ENCODE measurements around the gene NT5M.

Gene NT5M

DNA sequence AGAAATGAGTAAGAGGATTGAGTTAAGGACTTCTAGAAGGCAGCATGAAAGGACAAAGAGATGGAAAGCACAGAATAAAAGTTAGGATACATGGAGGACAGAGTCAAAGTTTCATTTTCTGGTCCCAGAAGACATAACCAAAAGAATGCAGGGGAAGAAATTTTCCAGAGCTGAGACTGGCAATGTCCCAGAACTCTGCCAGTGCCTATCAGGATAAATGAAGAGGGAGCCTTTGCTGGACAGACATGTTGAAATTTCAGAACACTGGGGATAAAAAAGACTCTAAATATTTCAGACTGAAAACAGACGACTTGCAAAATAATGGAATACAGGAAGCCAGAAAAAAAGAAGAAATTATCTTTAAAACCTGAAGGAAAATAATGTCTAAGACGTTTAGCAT is 55.7 kb downstream of the NT5M start:
- peaks cover 9% of the 10 kb centered on the region for H3K4me1 Mint-ChIP-seq
- TF ChIP-seq CTCF (IDR thresholded peaks at IDR 0.05) = no peak
- peaks cover 31% of the 10 kb centered on the region for H3K9me3 Mint-ChIP-seq
- peaks cover 9% of the 10 kb centered on the region for H3K36me3 Mint-ChIP-seq (ENCODE audit: low read depth)
- no peak overlapping the region for H3K27ac Mint-ChIP-seq
- H3K4me3 Mint-ChIP-seq = no peak overlapping the region
- DNase-seq = no peak
- H3K27me3 Mint-ChIP-seq (ENCODE audit: low read depth, poor library complexity) = peaks cover 24% of the 10 kb centered on the region

- DNase-seq = no peak
- no peak for TF ChIP-seq CTCF (IDR thresholded peaks at IDR 0.05)
- Mint-ChIP-seq H3K4me3 (no peak overlapping the region), H3K27me3 (ENCODE audit: low read depth, poor library complexity) (peaks cover 26% of the 10 kb centered on the region), H3K27ac (no peak overlapping the region), H3K36me3 (ENCODE audit: low read depth) (peaks cover 9% of the 10 kb centered on the region), H3K4me1 (peaks cover 13% of the 10 kb centered on the region), H3K9me3 (peaks cover 31% of the 10 kb centered on the region)
These were observed 56.1 kb downstream of the NT5M start for GRCh38 chr17:17359271-17359670.

DNA sequence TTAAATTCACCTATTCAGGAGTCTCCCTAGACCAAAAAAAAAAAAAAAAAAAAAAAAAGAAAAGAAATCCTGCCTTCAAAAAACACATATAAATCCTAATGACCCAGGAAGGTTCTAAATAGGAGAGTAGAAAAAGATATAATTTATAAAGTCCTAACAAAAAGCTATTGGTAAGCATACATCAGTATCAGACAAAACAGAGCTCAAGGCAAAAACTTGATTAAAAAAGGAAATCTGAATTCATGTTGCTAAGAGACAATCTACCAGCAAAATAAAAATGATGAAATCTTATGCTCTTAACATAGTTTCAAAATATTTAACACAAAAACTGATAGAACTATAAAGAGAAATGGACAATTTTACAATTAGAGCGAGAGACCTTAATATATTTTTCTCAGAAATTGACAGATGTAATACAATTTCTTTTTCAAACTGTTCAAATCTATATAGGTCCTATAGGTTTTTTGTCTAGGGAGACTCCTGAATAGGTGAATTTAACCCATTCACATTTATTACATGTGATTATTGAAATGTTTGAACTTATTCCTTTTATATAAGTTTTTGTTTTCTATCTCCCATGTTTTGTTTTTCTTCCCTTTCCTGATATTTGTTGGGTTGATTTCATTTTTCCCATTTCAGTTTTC is 57.0 kb downstream of the NT5M start:
- Mint-ChIP-seq H3K36me3 (ENCODE audit: low read depth) (peaks cover 9% of the 10 kb centered on the region), H3K27ac (no peak overlapping the region), H3K4me3 (no peak overlapping the region), H3K9me3 (peaks cover 31% of the 10 kb centered on the region), H3K4me1 (peaks cover 16% of the 10 kb centered on the region), H3K27me3 (ENCODE audit: low read depth, poor library complexity) (peaks cover 23% of the 10 kb centered on the region)
- no peak for TF ChIP-seq CTCF (IDR thresholded peaks at IDR 0.05)
- no peak for DNase-seq

- H3K27me3 Mint-ChIP-seq (ENCODE audit: low read depth, poor library complexity) = peaks cover 26% of the 10 kb centered on the region
These were observed 58.3 kb downstream of the NT5M start for GRCh38 chr17:17361543-17361866.

DNA sequence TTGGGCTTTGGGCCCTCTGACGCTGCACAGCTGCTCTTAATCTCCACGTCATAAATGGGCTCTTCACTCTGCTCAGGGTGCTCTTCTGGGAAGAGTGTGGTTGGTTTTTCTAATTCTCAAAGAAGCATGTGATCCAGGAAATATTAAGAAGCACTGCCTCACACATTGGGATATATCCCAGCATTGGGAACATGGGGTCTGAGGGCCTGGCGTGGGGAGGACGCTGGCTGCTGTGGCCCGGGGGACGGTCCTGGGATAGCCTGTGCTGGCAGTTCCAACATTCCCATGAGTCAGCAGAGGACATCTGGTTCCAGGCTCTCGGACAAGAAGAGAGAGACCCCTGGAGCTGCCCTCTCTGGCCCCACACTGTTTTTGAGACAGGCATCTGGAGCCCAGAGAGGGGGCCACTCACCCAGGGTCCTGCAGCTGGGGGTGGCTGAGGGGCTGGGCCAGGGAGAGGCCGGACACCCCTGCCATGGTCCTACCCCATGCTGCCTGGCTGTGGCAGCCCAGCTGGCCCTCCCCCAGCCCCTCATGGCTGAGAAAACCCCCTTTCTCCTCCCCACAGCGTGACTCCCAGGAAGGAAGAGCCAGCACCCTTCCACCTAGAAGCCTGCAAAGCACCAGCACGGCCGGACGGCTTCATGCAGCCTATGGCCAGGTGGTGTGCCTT is 58.8 kb downstream of the NT5M start:
- Mint-ChIP-seq H3K9me3 (peaks cover 44% of the 10 kb centered on the region), H3K27ac (no peak overlapping the region), H3K4me3 (no peak overlapping the region), H3K27me3 (ENCODE audit: low read depth, poor library complexity) (peaks cover 29% of the 10 kb centered on the region), H3K36me3 (ENCODE audit: low read depth) (peaks cover 9% of the 10 kb centered on the region), H3K4me1 (peaks cover 25% of the 10 kb centered on the region)
- DNase-seq = no peak
- no peak for TF ChIP-seq CTCF (IDR thresholded peaks at IDR 0.05)

More at GRCh38 chr17:17361543-17361866, 58.3 kb downstream of the NT5M start:
- peaks cover 9% of the 10 kb centered on the region for H3K36me3 Mint-ChIP-seq (ENCODE audit: low read depth)
- no peak overlapping the region for H3K27ac Mint-ChIP-seq
- DNase-seq = no peak
- peaks cover 20% of the 10 kb centered on the region for H3K4me1 Mint-ChIP-seq
- H3K9me3 Mint-ChIP-seq = peaks cover 41% of the 10 kb centered on the region
- H3K4me3 Mint-ChIP-seq = no peak overlapping the region
- TF ChIP-seq CTCF (IDR thresholded peaks at IDR 0.05) = no peak

- Mint-ChIP-seq H3K27ac (no peak overlapping the region), H3K9me3 (peaks cover 44% of the 10 kb centered on the region), H3K4me1 (peaks cover 30% of the 10 kb centered on the region), H3K4me3 (no peak overlapping the region), H3K27me3 (ENCODE audit: low read depth, poor library complexity) (peaks cover 29% of the 10 kb centered on the region), H3K36me3 (ENCODE audit: low read depth) (peaks cover 9% of the 10 kb centered on the region)
- no peak for DNase-seq
- TF ChIP-seq CTCF (IDR thresholded peaks at IDR 0.05) = no peak
These were observed 59.4 kb downstream of the NT5M start for GRCh38 chr17:17362540-17362930.

Data from nephron progenitor cell (in vitro differentiated cells).